Immature natural killer cell (primary cell): ENCODE measurements around the gene PRRT1B. TPM values are rescaled to one million over a fixed set of nuclear protein-coding genes. Genes with fewer than 3 reads are reported as not detected.
A peak's percentile ranks its signal among the peaks of the same experiment; 100 is the strongest.

Source experiments
- DNase-seq, 3 donors: peaks; one replicate each; pipeline ENCODE4 v3.0.0; 2022; ENCODE audit warnings: mixed read lengths in 1 of 3
- H3K27ac Mint-ChIP-seq, 6 donors: one replicate each; pipeline ENCODE4 v1.8.0; 2020; ENCODE audit warnings: mixed read lengths in 6 of 6, mild to moderate bottlenecking in 5 of 6, inconsistent platforms in 4 of 6, moderate library complexity in 3 of 6
- H3K27me3 Mint-ChIP-seq, 3 donors: one replicate each; pipeline ENCODE4 v1.8.0; 2020 to 2021; ENCODE audit warnings: low read depth in 3 of 3, mild to moderate bottlenecking in 3 of 3, mixed read lengths in 3 of 3, moderate library complexity in 3 of 3, inconsistent platforms in 1 of 3
- H3K36me3 Mint-ChIP-seq, 3 donors: one replicate each; pipeline ENCODE4 v1.8.0; 2020; ENCODE audit warnings: mixed read lengths in 3 of 3, inconsistent platforms in 2 of 3, mild to moderate bottlenecking in 2 of 3
- H3K4me1 Mint-ChIP-seq, 2 donors: one replicate each; pipeline ENCODE4 v1.8.0; 2020; ENCODE audit warnings: inconsistent platforms in 2 of 2, mild to moderate bottlenecking in 2 of 2, mixed read lengths in 2 of 2, moderate library complexity in 1 of 2
- H3K4me3 Mint-ChIP-seq, 5 donors: one replicate each; pipeline ENCODE4 v1.8.0; 2020; ENCODE audit warnings: mild to moderate bottlenecking in 5 of 5, mixed read lengths in 5 of 5, inconsistent platforms in 3 of 5, moderate library complexity in 3 of 5
- H3K9me3 Mint-ChIP-seq, 6 donors: one replicate each; pipeline ENCODE4 v1.8.0; 2020; ENCODE audit warnings: mild to moderate bottlenecking in 6 of 6, mixed read lengths in 6 of 6, inconsistent platforms in 4 of 6, moderate library complexity in 3 of 6
- polyA plus RNA-seq, 3 donors: library from polyadenylated mRNA; unstranded; fragments of 300-500 nt; fragmentation: Illumina TruSeq; gene quantifications; one replicate each; pipeline ENCODE4 v1.2.3, GENCODE V29; 2021

The PRRT1B gene
- polyA plus RNA-seq, 3 donors from 2014 or later: not detected

GRCh38 chr9:131525643-131526565, 19.4 kb upstream of the PRRT1B start:
- no peak overlapping the region for H3K27ac Mint-ChIP-seq
- H3K27me3 Mint-ChIP-seq: peaks cover 0 to 6% (median 4%) of the 10 kb centered on the region in 3 donors
- peaks cover 7 to 27% (median 8%) of the 10 kb centered on the region in 3 donors for H3K36me3 Mint-ChIP-seq
- no peaks in the 10 kb centered on the region for H3K9me3 Mint-ChIP-seq
- no peak overlapping the region for H3K4me3 Mint-ChIP-seq
- H3K4me1 Mint-ChIP-seq: peaks cover 12 to 13% of the 10 kb centered on the region in 2 donors
- no peak for DNase-seq

- no peak for DNase-seq
- H3K4me3 Mint-ChIP-seq: peak overlapping the region; percentile 53 to 65 (median 58)
- peaks cover 0 to 24% (median 7%) of the 10 kb centered on the region in 3 donors for H3K36me3 Mint-ChIP-seq
- H3K27me3 Mint-ChIP-seq: peaks cover 0 to 6% (median 4%) of the 10 kb centered on the region in 3 donors
- no peaks in the 10 kb centered on the region for H3K9me3 Mint-ChIP-seq
- peaks cover 12 to 16% of the 10 kb centered on the region in 2 donors for H3K4me1 Mint-ChIP-seq
- no peak overlapping the region for H3K27ac Mint-ChIP-seq
Measured at GRCh38 chr9:131528186-131528585, 17.1 kb upstream of the PRRT1B start.

DNA sequence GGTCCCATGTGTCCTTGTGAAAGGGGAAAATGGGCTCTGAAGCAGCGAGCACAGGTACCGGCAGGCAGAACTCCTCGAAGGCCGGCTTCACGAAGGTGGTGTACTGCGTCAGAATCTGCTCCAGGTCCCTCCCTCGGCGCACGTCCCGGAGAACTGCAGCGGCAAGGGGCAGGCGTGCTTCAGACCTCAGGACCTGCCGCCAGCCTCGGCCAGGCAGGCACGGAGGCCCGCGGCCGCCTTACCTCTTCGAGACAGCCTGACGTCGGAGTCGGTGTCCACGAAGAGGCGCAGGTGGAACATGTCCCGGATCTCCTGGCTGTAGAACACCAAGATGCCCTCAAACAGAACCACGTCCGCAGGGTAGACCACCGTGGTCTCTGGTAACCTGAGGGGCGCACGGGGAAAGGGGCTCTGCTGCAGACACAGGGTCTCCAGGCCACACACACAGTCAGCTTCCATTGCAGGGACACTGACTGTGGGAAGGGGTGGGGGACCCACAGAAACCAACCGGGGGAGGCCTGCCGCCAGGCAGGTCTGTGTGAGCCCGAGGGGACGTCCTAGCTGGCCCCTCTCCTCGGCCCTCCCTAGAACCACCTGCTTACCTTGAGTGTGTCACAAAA, 16.3 kb upstream of the PRRT1B start:
- H3K27ac Mint-ChIP-seq: peak overlapping the region in 1 of 6 donors; percentile 29
- H3K36me3 Mint-ChIP-seq: peaks cover 0 to 24% (median 7%) of the 10 kb centered on the region in 3 donors
- H3K4me1 Mint-ChIP-seq: peaks cover 12 to 16% of the 10 kb centered on the region in 2 donors

GRCh38 chr9:131529597-131530545, 15.5 kb upstream of the PRRT1B start:
- no peaks in the 10 kb centered on the region for H3K9me3 Mint-ChIP-seq
- peaks cover 0 to 16% (median 7%) of the 10 kb centered on the region in 3 donors for H3K36me3 Mint-ChIP-seq
- no peak for DNase-seq
- peak overlapping the region in 3 of 6 donors; percentile 29 to 77 (median 73) for H3K27ac Mint-ChIP-seq
- H3K27me3 Mint-ChIP-seq: peaks cover 0 to 6% (median 5%) of the 10 kb centered on the region in 3 donors
- peak overlapping the region; percentile 67 to 79 (median 75) for H3K4me3 Mint-ChIP-seq
- peaks cover 19 to 22% of the 10 kb centered on the region in 2 donors for H3K4me1 Mint-ChIP-seq

More for the DNA sequence above, 16.3 kb upstream of the PRRT1B start:
- peaks cover 0 to 6% (median 4%) of the 10 kb centered on the region in 3 donors for H3K27me3 Mint-ChIP-seq
- DNase-seq: no peak
- H3K4me3 Mint-ChIP-seq: peak overlapping the region in 4 of 5 donors; percentile 38 to 75 (median 61)
- no peaks in the 10 kb centered on the region for H3K9me3 Mint-ChIP-seq

DNA sequence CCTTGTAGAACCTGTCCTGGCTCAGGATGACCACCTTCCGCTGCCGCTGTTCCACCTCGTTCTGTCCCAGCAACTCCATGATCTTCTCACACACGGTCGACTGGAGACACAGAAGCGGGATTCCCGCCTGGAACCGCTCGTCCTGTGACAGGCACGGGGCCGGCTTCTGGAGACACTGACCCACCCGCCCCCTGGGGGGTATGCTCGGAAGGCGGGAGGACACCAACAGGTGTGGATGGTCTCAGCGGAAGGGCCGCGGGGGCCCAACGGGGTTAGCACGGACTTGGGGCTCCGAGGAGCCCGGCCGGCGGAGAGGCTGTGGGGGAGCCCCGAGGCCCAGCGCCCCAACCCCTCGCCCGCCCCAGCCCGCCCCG, 14.8 kb upstream of the PRRT1B start:
- Mint-ChIP-seq H3K9me3 (no peaks in the 10 kb centered on the region), H3K4me3 (peak overlapping the region; percentile 67 to 79 (median 75)), H3K27ac (peak overlapping the region in 3 of 6 donors; percentile 23 to 68 (median 53)), H3K27me3 (peaks cover 0 to 7% (median 5%) of the 10 kb centered on the region in 3 donors), H3K4me1 (peaks cover 20 to 24% of the 10 kb centered on the region in 2 donors), H3K36me3 (peaks cover 0 to 15% (median 7%) of the 10 kb centered on the region in 3 donors)
- no peak for DNase-seq

- peaks cover 0 to 8% (median 5%) of the 10 kb centered on the region in 3 donors for H3K27me3 Mint-ChIP-seq
- H3K36me3 Mint-ChIP-seq: peaks cover 0 to 13% (median 7%) of the 10 kb centered on the region in 3 donors
- H3K4me1 Mint-ChIP-seq: peaks cover 20 to 24% of the 10 kb centered on the region in 2 donors
- peak within 1 kb of the TSS in 3 of 6 donors; percentile 23 to 68 (median 53) for H3K27ac Mint-ChIP-seq
- peak; percentile 70 to 75 (median 74) for DNase-seq
- H3K9me3 Mint-ChIP-seq: no peaks in the 10 kb centered on the region
- H3K4me3 Mint-ChIP-seq: peak within 1 kb of the TSS; percentile 67 to 79 (median 75)
Measured at GRCh38 chr9:131530920-131531832, 14.1 kb upstream of the PRRT1B start, which contains the start of gene UCK1. Gene UCK1 (minus strand): TSS chr9:131531263. CDS start chr9:131531174, 89 bp downstream.

GRCh38 chr9:131534721-131535237, 10.5 kb upstream of the PRRT1B start:
- Mint-ChIP-seq H3K4me3 (peak overlapping the region in 2 of 5 donors; percentile 12), H3K9me3 (no peaks in the 10 kb centered on the region), H3K27ac (no peak overlapping the region), H3K36me3 (no peaks in the 10 kb centered on the region), H3K4me1 (peaks cover 23 to 26% of the 10 kb centered on the region in 2 donors), H3K27me3 (peaks cover 0 to 5% (median 2%) of the 10 kb centered on the region in 3 donors)
- DNase-seq: no peak

- Mint-ChIP-seq H3K27me3 (peaks cover 0 to 4% (median 2%) of the 10 kb centered on the region in 3 donors), H3K27ac (no peak overlapping the region), H3K9me3 (peaks cover 0 to 5% (median under 1%) of the 10 kb centered on the region in 6 donors), H3K36me3 (no peaks in the 10 kb centered on the region), H3K4me3 (no peak overlapping the region), H3K4me1 (peaks cover 23 to 24% of the 10 kb centered on the region in 2 donors)
- DNase-seq: no peak
Measured at GRCh38 chr9:131537946-131538345, 7.4 kb upstream of the PRRT1B start.

GRCh38 chr9:131539223-131539923, 6.0 kb upstream of the PRRT1B start:
- peaks cover 22% of the 10 kb centered on the region in 2 donors for H3K4me1 Mint-ChIP-seq
- peak overlapping the region in 2 of 5 donors; percentile 12 to 51 for H3K4me3 Mint-ChIP-seq
- peak overlapping the region in 3 of 6 donors; percentile 66 to 79 (median 69) for H3K27ac Mint-ChIP-seq
- peak in 2 of 3 donors; percentile 15 to 17 for DNase-seq
- peaks cover 0 to 8% (median 3%) of the 10 kb centered on the region in 3 donors for H3K36me3 Mint-ChIP-seq
- peaks cover 4 to 6% (median 4%) of the 10 kb centered on the region in 3 donors for H3K27me3 Mint-ChIP-seq
- peaks cover 0 to 19% (median 13%) of the 10 kb centered on the region in 6 donors for H3K9me3 Mint-ChIP-seq

- H3K4me1 Mint-ChIP-seq: peaks cover 16 to 28% of the 10 kb centered on the region in 2 donors
- no peak for DNase-seq
- H3K4me3 Mint-ChIP-seq: peak overlapping the region in 1 of 5 donors; percentile 4
- H3K36me3 Mint-ChIP-seq: peaks cover 5 to 8% (median 5%) of the 10 kb centered on the region in 3 donors
- H3K27me3 Mint-ChIP-seq: peaks cover 15 to 22% (median 19%) of the 10 kb centered on the region in 3 donors
- no peak overlapping the region for H3K27ac Mint-ChIP-seq
- peaks cover 3 to 23% (median 16%) of the 10 kb centered on the region in 6 donors for H3K9me3 Mint-ChIP-seq
Measured at GRCh38 chr9:131543141-131543540, 2.2 kb upstream of the PRRT1B start.

DNA sequence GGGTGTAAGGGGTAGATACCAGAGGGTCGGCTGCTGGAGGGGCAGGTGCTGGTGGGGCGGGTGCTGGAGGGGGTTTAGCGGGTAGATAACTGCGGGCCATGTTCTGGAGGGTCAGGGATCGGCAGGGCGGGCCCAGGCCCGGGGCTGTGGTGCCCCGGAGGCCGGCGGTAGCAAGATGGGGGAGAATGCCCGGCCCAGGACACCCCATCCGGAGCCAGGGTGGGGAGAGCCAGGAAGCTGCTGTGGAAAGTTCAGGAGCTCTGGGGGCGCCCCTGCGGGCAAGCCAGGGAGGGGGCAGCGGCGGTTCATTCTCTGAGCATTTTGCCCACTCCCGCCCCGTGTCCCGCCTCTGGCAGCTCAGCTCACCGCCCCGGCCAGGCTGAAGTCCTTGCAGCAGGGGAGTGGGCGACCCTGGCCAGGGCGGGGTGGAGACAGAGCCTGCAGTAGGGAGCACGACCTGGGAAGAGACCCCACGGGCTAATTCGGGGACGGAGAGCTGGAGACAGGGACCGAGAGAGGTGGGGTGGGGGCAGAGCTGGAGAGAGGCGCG, 538 bp downstream of the PRRT1B start:
- Mint-ChIP-seq H3K27ac (no peak overlapping the region), H3K4me3 (no peak overlapping the region), H3K36me3 (peaks cover 5 to 8% (median 5%) of the 10 kb centered on the region in 3 donors), H3K27me3 (peaks cover 19 to 39% (median 33%) of the 10 kb centered on the region in 3 donors), H3K4me1 (peaks cover under 1 to 13% of the 10 kb centered on the region in 2 donors), H3K9me3 (peaks cover 5 to 23% (median 16%) of the 10 kb centered on the region in 6 donors)
- DNase-seq: no peak
